Parathyroid adenoma (tissue), 2 donors: ENCODE data around the gene C5orf15.

Experiments used
- H2AFZ ChIP-seq: fragments of 300-600 bp; sonication (generic); one replicate; pipeline ENCODE4 v1.7.0; 2017; ENCODE audit warnings: antibody characterized with exemption, mild to moderate bottlenecking
- H3K27ac ChIP-seq: fragments of 300-600 bp; sonication (generic); one replicate; pipeline ENCODE4 v1.7.0; 2017
- H3K27me3 ChIP-seq: fragments of 300-600 bp; sonication (generic); one replicate; pipeline ENCODE4 v1.7.0; 2017; ENCODE audit warnings: low read length; ENCODE audit not compliant: control insufficient read depth, insufficient read depth
- H3K36me3 ChIP-seq: fragments of 300-600 bp; sonication (generic); one replicate; pipeline ENCODE4 v1.7.0; 2017; ENCODE audit warnings: low read length; ENCODE audit not compliant: control insufficient read depth, insufficient read depth
- H3K4me1 ChIP-seq: fragments of 300-600 bp; sonication (generic); one replicate; pipeline ENCODE4 v1.7.0; 2017; ENCODE audit warnings: control low read depth
- H3K4me2 ChIP-seq: fragments of 300-600 bp; sonication (generic); one replicate; pipeline ENCODE4 v1.7.0; 2017; ENCODE audit warnings: low read length
- H3K4me3 ChIP-seq: fragments of 300-600 bp; sonication (generic); one replicate; pipeline ENCODE4 v1.7.0; 2017; ENCODE audit warnings: low read depth, low read length
- H3K79me2 ChIP-seq: fragments of 300-600 bp; sonication (generic); one replicate; pipeline ENCODE4 v1.7.0; 2017; ENCODE audit warnings: control low read depth
- H3K9ac ChIP-seq: fragments of 300-600 bp; sonication (generic); one replicate; pipeline ENCODE4 v1.7.0; 2017; ENCODE audit warnings: mild to moderate bottlenecking
- H3K9me3 ChIP-seq: fragments of 300-600 bp; sonication (generic); one replicate; pipeline ENCODE4 v1.7.0; 2017; ENCODE audit warnings: low read length; ENCODE audit not compliant: control insufficient read depth
- TF ChIP-seq, protein P1 (sequence below): fragments of 300-600 bp; sonication (generic); IDR thresholded peaks from one replicate; pipeline ENCODE4 v1.7.0; 2017; ENCODE audit warnings: antibody characterized with exemption, mild to moderate bottlenecking
- donor health status: primary hyperparathyroidism.

C5orf15 gene

DNA sequence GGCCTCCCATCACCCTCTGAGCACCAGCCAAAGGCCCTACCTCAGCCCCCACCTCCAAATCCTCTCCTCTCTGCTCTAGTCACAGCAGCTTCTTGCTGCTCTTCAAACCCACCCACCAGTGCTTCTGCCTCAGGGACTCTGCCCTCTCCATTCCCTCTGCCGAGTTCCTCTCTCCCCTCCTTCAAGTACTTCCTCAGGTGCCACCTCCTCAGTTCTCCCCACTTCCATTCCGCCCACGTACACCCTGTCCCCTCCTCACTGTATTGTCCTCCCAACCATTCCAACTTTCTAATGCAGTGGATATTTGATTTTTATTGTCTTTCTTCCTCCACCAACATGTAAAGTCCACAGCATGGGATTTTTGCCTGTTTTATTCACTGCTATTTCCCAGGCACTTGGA, 43.2 kb downstream of the C5orf15 start:
- H3K36me3 ChIP-seq, result no peaks in the 10 kb centered on the region
- no peak overlapping the region for H3K4me2 ChIP-seq
- H3K4me3 ChIP-seq, result no peak overlapping the region
- no peaks in the 10 kb centered on the region for H3K9me3 ChIP-seq
- no peaks in the 10 kb centered on the region for H3K4me1 ChIP-seq
- H3K9ac ChIP-seq, result no peak overlapping the region
- no peak overlapping the region for H2AFZ ChIP-seq
- no peaks in the 10 kb centered on the region for H3K79me2 ChIP-seq
- H3K27ac ChIP-seq, result no peak overlapping the region
- TF ChIP-seq, protein P1, sequence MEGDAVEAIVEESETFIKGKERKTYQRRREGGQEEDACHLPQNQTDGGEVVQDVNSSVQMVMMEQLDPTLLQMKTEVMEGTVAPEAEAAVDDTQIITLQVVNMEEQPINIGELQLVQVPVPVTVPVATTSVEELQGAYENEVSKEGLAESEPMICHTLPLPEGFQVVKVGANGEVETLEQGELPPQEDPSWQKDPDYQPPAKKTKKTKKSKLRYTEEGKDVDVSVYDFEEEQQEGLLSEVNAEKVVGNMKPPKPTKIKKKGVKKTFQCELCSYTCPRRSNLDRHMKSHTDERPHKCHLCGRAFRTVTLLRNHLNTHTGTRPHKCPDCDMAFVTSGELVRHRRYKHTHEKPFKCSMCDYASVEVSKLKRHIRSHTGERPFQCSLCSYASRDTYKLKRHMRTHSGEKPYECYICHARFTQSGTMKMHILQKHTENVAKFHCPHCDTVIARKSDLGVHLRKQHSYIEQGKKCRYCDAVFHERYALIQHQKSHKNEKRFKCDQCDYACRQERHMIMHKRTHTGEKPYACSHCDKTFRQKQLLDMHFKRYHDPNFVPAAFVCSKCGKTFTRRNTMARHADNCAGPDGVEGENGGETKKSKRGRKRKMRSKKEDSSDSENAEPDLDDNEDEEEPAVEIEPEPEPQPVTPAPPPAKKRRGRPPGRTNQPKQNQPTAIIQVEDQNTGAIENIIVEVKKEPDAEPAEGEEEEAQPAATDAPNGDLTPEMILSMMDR, result no peak
- no peaks in the 10 kb centered on the region for H3K27me3 ChIP-seq

- Histone ChIP-seq H3K27me3 (no peaks in the 10 kb centered on the region), H3K4me2 (no peak overlapping the region), H2AFZ (peak overlapping the region; percentile 11), H3K4me1 (no peaks in the 10 kb centered on the region), H3K36me3 (no peaks in the 10 kb centered on the region), H3K9me3 (no peaks in the 10 kb centered on the region), H3K9ac (no peak overlapping the region), H3K79me2 (no peaks in the 10 kb centered on the region), H3K4me3 (no peak overlapping the region), H3K27ac (no peak overlapping the region)
- TF ChIP-seq, protein P1, result no peak
Measured at GRCh38 chr5:133924221-133924920, 44.1 kb downstream of the C5orf15 start.

DNA sequence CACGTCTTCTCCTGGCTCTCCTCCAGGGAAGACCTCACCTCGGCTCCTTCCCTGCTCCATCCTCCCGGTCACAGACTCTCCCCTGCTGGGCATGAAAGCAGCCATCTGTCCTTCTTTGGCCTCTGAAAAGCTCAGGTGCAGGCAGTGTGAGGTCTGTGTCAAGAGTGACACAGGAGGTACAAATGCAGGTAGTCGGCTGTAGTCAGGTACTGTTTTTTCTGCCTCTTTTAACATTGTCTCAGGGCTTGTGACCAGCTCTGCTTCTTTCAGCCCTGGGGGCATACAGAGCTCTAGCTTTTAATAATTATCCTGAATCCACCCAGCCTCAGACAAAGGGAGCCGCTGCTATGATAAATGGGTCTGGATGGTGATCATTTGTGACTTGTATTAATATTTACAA, 46.4 kb downstream of the C5orf15 start:
- Histone ChIP-seq H3K27ac (no peak overlapping the region), H3K9ac (no peak overlapping the region), H3K9me3 (no peaks in the 10 kb centered on the region), H3K27me3 (no peaks in the 10 kb centered on the region), H2AFZ (no peak overlapping the region), H3K79me2 (no peaks in the 10 kb centered on the region), H3K4me1 (no peaks in the 10 kb centered on the region), H3K36me3 (no peaks in the 10 kb centered on the region), H3K4me3 (no peak overlapping the region), H3K4me2 (no peak overlapping the region)
- TF ChIP-seq, protein P1, result no peak

DNA sequence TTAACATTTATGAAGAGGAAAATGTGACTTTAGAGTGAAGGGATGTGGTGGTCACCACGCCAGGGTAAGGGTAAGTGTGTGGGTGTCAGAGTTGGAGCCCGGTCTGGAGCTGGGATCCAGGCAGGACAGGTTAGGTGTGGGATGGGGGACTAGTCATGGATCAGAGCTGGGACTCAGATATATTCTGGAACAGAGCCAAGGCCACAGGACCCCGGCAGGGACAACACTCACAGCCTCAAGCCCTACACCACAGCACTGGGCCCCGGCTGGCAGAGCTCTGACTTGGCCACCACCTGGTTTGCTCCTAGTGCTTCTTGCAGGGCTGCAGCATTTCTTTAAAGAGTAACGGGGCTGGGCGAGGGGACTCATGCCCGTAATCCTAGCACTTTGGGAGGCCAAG, 47.4 kb downstream of the C5orf15 start:
- H3K4me2 ChIP-seq, result no peak overlapping the region
- no peaks in the 10 kb centered on the region for H3K27me3 ChIP-seq
- no peaks in the 10 kb centered on the region for H3K9me3 ChIP-seq
- no peak overlapping the region for H3K27ac ChIP-seq
- TF ChIP-seq, protein P1, result no peak
- H3K36me3 ChIP-seq, result no peaks in the 10 kb centered on the region
- H3K4me3 ChIP-seq, result no peak overlapping the region
- no peaks in the 10 kb centered on the region for H3K4me1 ChIP-seq
- H3K9ac ChIP-seq, result no peak overlapping the region
- H3K79me2 ChIP-seq, result no peaks in the 10 kb centered on the region
- H2AFZ ChIP-seq, result no peak overlapping the region
